ENCODE results near the gene EMILIN2. TPM values are rescaled to one million over a fixed set of nuclear protein-coding genes. Genes with fewer than 3 reads are reported as not detected.

The EMILIN2 gene
- total and polyA plus RNA-seq, 2 of the 8 experiments (the other 6 are each of a cell fraction or from before 2014, with no cell fraction given) = 6.0 to 7.5 TPM

DNA sequence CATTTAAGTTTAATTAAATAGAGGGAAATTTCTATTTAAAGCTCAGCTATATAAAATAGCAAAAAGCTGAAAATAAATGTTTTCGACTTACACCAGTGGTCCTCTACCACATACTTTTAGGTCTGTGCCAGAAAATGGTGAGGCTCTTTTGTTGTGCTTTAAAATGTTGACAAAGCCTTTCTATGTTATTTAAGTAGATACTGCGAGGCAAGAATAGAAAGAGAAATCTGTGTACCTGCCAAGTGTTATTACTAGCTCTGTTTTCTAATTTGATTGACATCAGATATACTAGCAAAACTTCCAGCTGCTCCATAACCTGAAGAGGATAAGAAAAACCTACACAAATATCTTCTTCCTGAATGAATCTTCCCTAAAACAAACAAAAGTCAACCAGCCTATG lies 112.5 kb downstream of the EMILIN2 start:
- TF ChIP-seq NANOG (IDR thresholded peaks at IDR 0.05; ENCODE audit: insufficient read depth, low read depth, low read length, poor library complexity, severe bottlenecking) (no peak), CHD1 (IDR thresholded peaks at IDR 0.05; ENCODE audit: low read depth, low read length) (no peak), SRF (IDR thresholded peaks at IDR 0.05; ENCODE audit: low read depth, low read length) (no peak), BCL11A (IDR thresholded peaks at IDR 0.05; ENCODE audit: low read depth in 2 of 2, low read length in 2 of 2) (no peak), EP300 (IDR thresholded peaks at IDR 0.05; ENCODE audit: borderline replicate concordance in 1 of 2, low read depth in 2 of 2, low read length in 2 of 2) (no peak), SIX5 (IDR thresholded peaks at IDR 0.05; ENCODE audit: low read depth, low read length) (no peak), SP2 (IDR thresholded peaks at IDR 0.05; ENCODE audit: low read length) (no peak)
- H3K36me3 ChIP-seq (ENCODE audit: control insufficient read depth in 2 of 4, insufficient read depth in 4 of 4, low read length in 3 of 4) = peaks cover 0 to 2% (median under 1%) of the 10 kb centered on the region in 4 experiments; a peak in 3 of 8 replicates
- no peak overlapping the region for H2BK15ac ChIP-seq (ENCODE audit: low read length)
- no peak overlapping the region for H4K8ac ChIP-seq (ENCODE audit: extremely low read depth, insufficient read depth, low read length)
- no peaks in the 10 kb centered on the region for H3K79me1 ChIP-seq (ENCODE audit: low read depth, low read length)
- no peak for FAIRE-seq
- H2BK120ac ChIP-seq (replicated peaks; ENCODE audit: low read depth, low read length) = no peak overlapping the region
- no peaks in the 10 kb centered on the region; a peak in 1 of 7 replicates for H3K27me3 ChIP-seq (replicated peaks in 1 of 4; ENCODE audit: control insufficient read depth in 3 of 4, extremely low read depth in 1 of 4, insufficient read depth in 3 of 4, low read length in 3 of 4)
- H2BK5ac ChIP-seq (ENCODE audit: low read depth, low read length) = no peak overlapping the region
- no peak overlapping the region for H3K27ac ChIP-seq (ENCODE audit: low read depth, low read length)
- no peak overlapping the region for H3K23ac ChIP-seq (ENCODE audit: insufficient read length)
- WGBS, 2 experiments (ENCODE audit: extremely low coverage in 1 of 2, insufficient coverage in 1 of 2, insufficient read length in 1 of 2, insufficient replicate concordance in 2 of 2, low coverage in 1 of 2, low lambda C conversion rate in 2 of 2, missing lambda C conversion rate in 1 of 2) = 88% methylated on average over 2 of the region's 2 CpGs; no CpG with 5 or more reads in 1 of the 2 experiments
- POLR2A ChIA-PET (ENCODE audit: partially characterized antibody) = no interaction called here
- no peak overlapping the region for H2BK12ac ChIP-seq (ENCODE audit: low read depth, low read length)
- no peaks in the 10 kb centered on the region for H3K23me2 ChIP-seq (ENCODE audit: low read depth, low read length)
- H3K18ac ChIP-seq (ENCODE audit: extremely low read depth, low read length) = no peak overlapping the region
- no peak overlapping the region for H3K56ac ChIP-seq (replicated peaks; ENCODE audit: insufficient read length, low read depth, low read length)
- no peak overlapping the region for H3K9ac ChIP-seq (replicated peaks in 1 of 4; ENCODE audit: extremely low read depth in 1 of 4, low read depth in 3 of 4, low read length in 3 of 4)
- no peak overlapping the region for H2AFZ ChIP-seq (ENCODE audit: low read length)
- no peak overlapping the region for H2BK20ac ChIP-seq (ENCODE audit: low read length)
- no peak overlapping the region for H3K4me3 ChIP-seq (ENCODE audit: extremely low read depth in 1 of 4, insufficient read depth in 2 of 4, low read depth in 3 of 4, low read length in 4 of 4)
- no peak for DNase-seq (ENCODE audit: low read depth in 1 of 2, low spot score in 2 of 2)
- CTCF ChIA-PET (ENCODE audit: partially characterized antibody) = interaction anchor here (0.8 to 2.6 kb wide), 3 partner anchors 10 to 104 kb away, joined by 3 to 7 read pairs (median 3); no protein-coding TSS in a partner anchor
- H3K4me1 ChIP-seq (replicated peaks in 1 of 4; ENCODE audit: control insufficient read depth in 3 of 4, insufficient read depth in 4 of 4, low read length in 3 of 4) = peaks cover 0 to 3% (median 0%) of the 10 kb centered on the region in 4 experiments; a peak in 1 of 7 replicates
- H4K5ac ChIP-seq (ENCODE audit: insufficient read length, low read depth, low read length) = no peak overlapping the region
- no peak overlapping the region for H4K91ac ChIP-seq (replicated peaks; ENCODE audit: insufficient read length, low read length)
- no peak overlapping the region for H3K4ac ChIP-seq (replicated peaks; ENCODE audit: insufficient read length, low read depth, low read length)
- no peak overlapping the region for H2AK5ac ChIP-seq (ENCODE audit: low read depth, low read length)
- H3K79me2 ChIP-seq (ENCODE audit: control insufficient read depth in 1 of 2, insufficient read depth in 2 of 2, low read length in 2 of 2) = peaks cover 0 to 12% of the 10 kb centered on the region in 2 experiments; a peak in 2 of 4 replicates
- no peaks in the 10 kb centered on the region for H3K9me3 ChIP-seq (ENCODE audit: insufficient read depth in 2 of 2, low read depth in 1 of 2, low read length in 1 of 2)
- H4K20me1 ChIP-seq (replicated peaks in 1 of 2; ENCODE audit: control insufficient read depth in 1 of 2, insufficient read depth in 2 of 2, low read length in 2 of 2) = no peaks in the 10 kb centered on the region
- no peak overlapping the region for H3K14ac ChIP-seq (ENCODE audit: insufficient read length)
- no peak overlapping the region for H3K4me2 ChIP-seq (ENCODE audit: insufficient read depth in 1 of 2, low read depth in 2 of 2, low read length in 2 of 2)
